Colonic mucosa (tissue), 4 donors: Measurements from ENCODE around the gene SMARCA2. TPM values are rescaled to one million over a fixed set of nuclear protein-coding genes. Genes with fewer than 3 reads are reported as not detected.
A peak's percentile ranks its signal among the peaks of the same experiment; 100 is the strongest.

ENCODE experiments used
- DNase-seq: peaks from one replicate; pipeline ENCODE4 v3.0.0-alpha.2; 2020
- H3K27ac ChIP-seq: fragments of 200-600 bp; one replicate; pipeline ENCODE4 v1.8.0; 2021
- H3K27me3 ChIP-seq: fragments of 200-600 bp; one replicate; pipeline ENCODE4 v1.8.0; 2021
- H3K36me3 ChIP-seq: fragments of 200-600 bp; one replicate; pipeline ENCODE4 v1.8.0; 2021
- H3K4me1 ChIP-seq: fragments of 200-600 bp; one replicate; pipeline ENCODE4 v1.8.0; 2021; ENCODE audit warnings: mild to moderate bottlenecking
- H3K4me3 ChIP-seq: fragments of 200-600 bp; one replicate; pipeline ENCODE4 v1.8.0; 2021
- H3K9ac ChIP-seq, 2 donors: one replicate each; pipeline ENCODE4 v1.7.0; 2013; ENCODE audit warnings: control low read depth in 2 of 2, low read depth in 2 of 2, low read length in 2 of 2
- H3K9me3 ChIP-seq: fragments of 200-600 bp; one replicate; pipeline ENCODE4 v1.8.0; 2021
- intact Hi-C: fragments of 100-400 bp; cut with DNase I; formaldehyde crosslinking; loops from one replicate; pipeline ENCODE4 v1.14.1; 2022
- total RNA-seq, 2 donors: library from RNA; stranded (reverse); fragmentation: NEBNext Ultra II Directional in 1 of 2; extraction: Animal tissue kit (Norgen Biotek cat#: 25700) in 1 of 2; gene quantifications; one replicate each; pipeline ENCODE4 v1.2.1, GENCODE V29; 2021
- TF ChIP-seq, protein P1 (sequence below): fragments of 200-600 bp; IDR thresholded peaks from one replicate; pipeline ENCODE4 v1.8.0; 2022; ENCODE audit warnings: antibody characterized with exemption, mild to moderate bottlenecking
- donor health status: healthy.
- donor health status: DM: no; HTN: no; CAD: no.
- donor health status: DM: no; HTN: no; CAD: no.

Gene SMARCA2
- total RNA-seq, 2 donors from 2014 or later, result 89.4 to 97.0 TPM

DNA sequence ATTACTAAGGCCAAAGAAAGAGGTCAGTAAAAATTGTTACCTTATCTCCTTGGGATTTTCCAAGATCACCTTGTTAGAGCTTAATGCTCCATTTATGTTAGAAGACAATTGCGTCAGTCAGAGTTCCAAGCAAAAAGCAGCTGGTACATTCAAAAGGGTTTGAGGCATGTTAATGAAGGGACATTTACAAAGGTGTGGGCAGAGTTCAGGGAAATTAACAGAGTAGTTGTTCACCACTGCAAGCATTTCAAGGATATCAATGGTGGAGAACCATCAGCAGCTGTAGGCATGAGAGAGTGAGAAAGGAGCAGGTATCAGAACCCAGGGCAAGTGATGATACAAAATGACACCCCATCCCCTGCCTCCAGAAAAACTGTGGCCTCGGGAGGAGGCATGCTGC is 17.0 kb upstream of the SMARCA2 start:
- H3K36me3 ChIP-seq, result no peaks in the 10 kb centered on the region
- H3K4me3 ChIP-seq, result no peak overlapping the region
- no peak overlapping the region for H3K9ac ChIP-seq
- H3K9me3 ChIP-seq, result no peaks in the 10 kb centered on the region
- H3K4me1 ChIP-seq, result no peaks in the 10 kb centered on the region
- TF ChIP-seq, protein P1, sequence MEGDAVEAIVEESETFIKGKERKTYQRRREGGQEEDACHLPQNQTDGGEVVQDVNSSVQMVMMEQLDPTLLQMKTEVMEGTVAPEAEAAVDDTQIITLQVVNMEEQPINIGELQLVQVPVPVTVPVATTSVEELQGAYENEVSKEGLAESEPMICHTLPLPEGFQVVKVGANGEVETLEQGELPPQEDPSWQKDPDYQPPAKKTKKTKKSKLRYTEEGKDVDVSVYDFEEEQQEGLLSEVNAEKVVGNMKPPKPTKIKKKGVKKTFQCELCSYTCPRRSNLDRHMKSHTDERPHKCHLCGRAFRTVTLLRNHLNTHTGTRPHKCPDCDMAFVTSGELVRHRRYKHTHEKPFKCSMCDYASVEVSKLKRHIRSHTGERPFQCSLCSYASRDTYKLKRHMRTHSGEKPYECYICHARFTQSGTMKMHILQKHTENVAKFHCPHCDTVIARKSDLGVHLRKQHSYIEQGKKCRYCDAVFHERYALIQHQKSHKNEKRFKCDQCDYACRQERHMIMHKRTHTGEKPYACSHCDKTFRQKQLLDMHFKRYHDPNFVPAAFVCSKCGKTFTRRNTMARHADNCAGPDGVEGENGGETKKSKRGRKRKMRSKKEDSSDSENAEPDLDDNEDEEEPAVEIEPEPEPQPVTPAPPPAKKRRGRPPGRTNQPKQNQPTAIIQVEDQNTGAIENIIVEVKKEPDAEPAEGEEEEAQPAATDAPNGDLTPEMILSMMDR, result no peak
- no peak overlapping the region for H3K27ac ChIP-seq
- DNase-seq, result no peak
- intact Hi-C loops, result no loop called here
- no peaks in the 10 kb centered on the region for H3K27me3 ChIP-seq

DNA sequence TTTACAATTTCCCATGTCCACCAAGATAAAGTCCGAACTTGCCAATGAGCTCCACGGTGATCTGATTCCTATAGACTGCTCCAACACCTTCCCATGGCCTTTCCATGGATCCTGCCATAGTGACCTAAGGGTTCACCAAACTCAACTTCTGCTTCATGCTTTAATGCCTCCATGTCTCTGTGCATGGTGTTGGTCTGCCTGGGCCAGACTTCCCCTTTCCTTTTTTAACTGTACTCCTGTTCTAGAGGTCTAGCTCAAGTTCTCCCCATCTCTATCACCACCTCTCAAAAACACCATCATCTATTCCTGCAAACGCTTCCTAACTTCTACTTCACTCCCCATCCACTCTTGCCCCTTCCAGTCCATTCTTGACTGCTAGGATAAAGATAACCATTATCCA is 14.8 kb upstream of the SMARCA2 start:
- Histone ChIP-seq H3K4me1 (no peaks in the 10 kb centered on the region), H3K9ac (no peak overlapping the region), H3K9me3 (no peaks in the 10 kb centered on the region), H3K27ac (no peak overlapping the region), H3K36me3 (no peaks in the 10 kb centered on the region), H3K27me3 (no peaks in the 10 kb centered on the region), H3K4me3 (no peak overlapping the region)
- TF ChIP-seq, protein P1, result no peak
- DNase-seq, result no peak
- intact Hi-C loops, result no loop called here

DNA sequence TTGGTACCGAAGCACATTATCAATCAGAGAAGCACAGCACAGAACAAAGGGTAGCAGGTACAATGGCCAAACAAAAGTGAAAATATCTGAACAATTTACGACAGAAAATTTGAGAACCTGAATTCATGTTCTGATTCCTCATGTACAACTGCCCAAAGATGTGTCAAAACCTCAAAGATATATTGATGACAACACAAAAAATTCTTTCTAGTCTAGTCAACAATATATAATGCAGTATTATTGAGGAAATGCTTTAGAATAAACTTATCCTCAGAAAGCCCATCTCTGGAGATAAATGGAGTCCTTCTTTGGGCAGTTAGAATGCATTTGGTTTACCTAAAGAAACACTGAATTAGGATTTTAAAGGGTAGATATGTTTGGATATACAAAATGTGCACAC is 6.8 kb upstream of the SMARCA2 start:
- Histone ChIP-seq H3K36me3 (no peaks in the 10 kb centered on the region), H3K27ac (no peak overlapping the region), H3K9me3 (no peaks in the 10 kb centered on the region), H3K4me3 (no peak overlapping the region), H3K9ac (no peak overlapping the region), H3K27me3 (no peaks in the 10 kb centered on the region), H3K4me1 (no peaks in the 10 kb centered on the region)
- intact Hi-C loops, result no loop called here
- TF ChIP-seq, protein P1, result no peak
- DNase-seq, result no peak

DNA sequence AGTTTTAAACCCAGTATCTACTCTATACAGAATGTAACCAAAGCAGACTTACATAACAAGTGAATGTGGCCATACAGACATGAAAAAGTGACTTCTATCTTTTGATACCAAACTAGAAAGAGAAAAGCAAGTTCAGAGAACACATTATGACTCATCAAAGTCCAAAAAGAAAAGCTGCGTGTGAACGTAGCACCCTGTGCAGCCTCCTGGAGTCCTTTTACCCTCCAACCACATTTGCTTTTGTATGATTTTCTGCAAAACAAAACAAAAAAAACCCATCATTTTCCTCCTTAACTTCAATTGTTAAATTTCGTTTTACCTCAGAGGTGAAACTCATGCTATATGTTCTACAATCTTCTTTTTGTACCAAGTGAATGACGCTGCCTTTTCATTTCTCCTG is 2.8 kb upstream of the SMARCA2 start:
- Histone ChIP-seq H3K27me3 (no peaks in the 10 kb centered on the region), H3K36me3 (no peaks in the 10 kb centered on the region), H3K9ac (no peak overlapping the region), H3K27ac (no peak overlapping the region), H3K4me1 (no peaks in the 10 kb centered on the region), H3K9me3 (no peaks in the 10 kb centered on the region), H3K4me3 (no peak overlapping the region)
- no peak for DNase-seq
- intact Hi-C loops, result no loop called here
- TF ChIP-seq, protein P1, result no peak

DNA sequence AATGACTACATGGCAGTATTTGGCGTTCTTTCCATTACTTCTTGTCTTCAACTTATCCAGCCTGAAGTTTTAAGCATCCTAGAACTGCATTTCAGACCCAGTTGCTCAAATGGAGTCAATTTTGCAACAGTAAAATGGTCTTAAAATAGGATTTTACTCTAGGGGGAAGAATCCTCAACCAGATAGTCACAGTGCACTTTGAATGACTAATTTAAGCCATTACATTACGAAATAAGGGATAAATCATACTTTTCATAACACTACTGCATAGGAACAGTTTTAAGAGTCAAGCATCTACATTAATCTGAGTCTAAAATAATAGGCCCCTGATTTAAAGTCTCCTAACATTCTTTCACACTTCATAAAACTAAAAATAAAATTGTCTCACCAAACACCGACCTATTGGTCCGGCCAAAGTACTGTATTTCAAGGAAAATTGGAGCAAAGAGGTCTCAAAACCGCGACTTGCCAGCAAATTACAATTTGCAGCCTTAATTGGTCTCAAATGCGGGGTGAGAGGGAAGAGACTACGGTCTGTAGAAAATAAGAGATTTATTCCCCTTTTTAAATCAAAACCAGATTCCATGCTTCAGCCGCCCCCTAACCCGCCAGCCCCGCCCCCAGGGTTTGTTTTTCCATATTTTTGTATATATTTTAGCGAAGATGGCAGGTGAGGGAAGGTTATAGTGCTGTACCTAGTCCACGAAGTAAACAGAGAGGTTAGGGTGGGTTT is 1.2 kb upstream of the SMARCA2 start:
- DNase-seq, result peak; percentile 24
- Histone ChIP-seq H3K27me3 (no peaks in the 10 kb centered on the region), H3K36me3 (no peaks in the 10 kb centered on the region), H3K4me1 (peaks cover 2% of the 10 kb centered on the region), H3K27ac (peak overlapping the region; percentile 99), H3K9me3 (no peaks in the 10 kb centered on the region), H3K9ac (peak overlapping the region; percentile 84 to 85), H3K4me3 (peak overlapping the region; percentile 76)
- intact Hi-C loops, result no loop called here
- TF ChIP-seq, protein P1, result no peak
